ENCODE data around the gene FGD5.

The FGD5 gene, protein sequence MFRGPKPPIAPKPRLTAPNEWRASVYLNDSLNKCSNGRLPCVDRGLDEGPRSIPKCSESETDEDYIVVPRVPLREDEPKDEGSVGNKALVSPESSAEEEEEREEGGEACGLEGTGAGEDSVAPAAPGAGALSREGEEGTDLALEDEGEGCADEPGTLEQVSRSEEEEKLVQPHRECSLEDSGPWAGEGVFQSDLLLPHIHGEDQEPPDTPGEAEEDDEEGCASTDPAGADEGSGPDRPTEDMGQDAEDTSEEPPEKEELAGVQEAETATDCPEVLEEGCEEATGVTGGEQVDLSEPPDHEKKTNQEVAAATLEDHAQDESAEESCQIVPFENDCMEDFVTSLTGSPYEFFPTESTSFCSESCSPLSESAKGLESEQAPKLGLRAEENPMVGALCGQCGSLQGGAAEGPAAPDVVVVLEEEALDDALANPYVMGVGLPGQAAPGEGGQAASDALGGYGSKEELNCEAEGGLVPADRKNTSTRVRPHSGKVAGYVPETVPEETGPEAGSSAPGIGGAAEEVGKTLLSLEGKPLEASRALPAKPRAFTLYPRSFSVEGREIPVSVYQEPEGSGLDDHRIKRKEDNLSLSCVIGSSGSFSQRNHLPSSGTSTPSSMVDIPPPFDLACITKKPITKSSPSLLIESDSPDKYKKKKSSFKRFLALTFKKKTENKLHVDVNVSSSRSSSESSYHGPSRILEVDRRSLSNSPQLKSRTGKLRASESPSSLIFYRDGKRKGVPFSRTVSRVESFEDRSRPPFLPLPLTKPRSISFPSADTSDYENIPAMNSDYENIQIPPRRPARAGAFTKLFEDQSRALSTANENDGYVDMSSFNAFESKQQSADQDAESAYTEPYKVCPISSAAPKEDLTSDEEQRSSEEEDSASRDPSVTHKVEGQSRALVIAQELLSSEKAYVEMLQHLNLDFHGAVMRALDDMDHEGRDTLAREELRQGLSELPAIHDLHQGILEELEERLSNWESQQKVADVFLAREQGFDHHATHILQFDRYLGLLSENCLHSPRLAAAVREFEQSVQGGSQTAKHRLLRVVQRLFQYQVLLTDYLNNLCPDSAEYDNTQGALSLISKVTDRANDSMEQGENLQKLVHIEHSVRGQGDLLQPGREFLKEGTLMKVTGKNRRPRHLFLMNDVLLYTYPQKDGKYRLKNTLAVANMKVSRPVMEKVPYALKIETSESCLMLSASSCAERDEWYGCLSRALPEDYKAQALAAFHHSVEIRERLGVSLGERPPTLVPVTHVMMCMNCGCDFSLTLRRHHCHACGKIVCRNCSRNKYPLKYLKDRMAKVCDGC (N-terminal part only)
- total RNA-seq: 0 reads per million in 4 donors

DNA sequence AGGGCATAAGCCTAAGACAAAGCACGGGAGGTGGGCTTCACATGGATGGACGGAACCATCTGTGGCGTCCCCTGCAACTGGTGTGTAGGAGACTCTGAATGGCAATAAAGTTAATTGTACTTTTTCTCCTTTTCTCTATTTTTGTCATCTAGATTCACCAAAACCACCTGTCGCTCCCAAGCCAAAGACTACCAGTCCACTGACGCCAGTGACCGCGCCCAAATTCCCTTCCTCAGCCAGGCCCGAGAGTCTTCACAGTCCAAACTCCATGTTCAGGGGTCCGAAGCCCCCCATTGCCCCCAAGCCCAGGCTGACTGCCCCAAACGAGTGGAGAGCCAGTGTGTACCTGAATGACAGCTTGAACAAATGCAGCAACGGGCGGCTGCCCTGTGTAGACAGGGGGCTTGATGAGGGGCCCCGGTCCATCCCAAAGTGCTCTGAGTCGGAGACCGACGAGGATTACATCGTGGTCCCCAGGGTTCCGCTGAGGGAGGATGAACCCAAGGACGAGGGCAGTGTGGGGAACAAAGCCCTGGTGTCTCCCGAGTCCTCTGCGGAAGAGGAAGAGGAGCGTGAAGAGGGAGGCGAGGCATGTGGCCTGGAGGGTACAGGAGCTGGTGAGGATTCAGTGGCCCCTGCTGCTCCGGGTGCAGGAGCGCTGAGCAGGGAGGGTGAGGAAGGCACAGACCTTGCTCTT, at the start of gene FGD5:
Gene FGD5 (plus strand): TSS at position 159 of the 697 bp plus-strand sequence. CDS start 110 bp downstream, at position 269.
- no peak for DNase-seq

DNA sequence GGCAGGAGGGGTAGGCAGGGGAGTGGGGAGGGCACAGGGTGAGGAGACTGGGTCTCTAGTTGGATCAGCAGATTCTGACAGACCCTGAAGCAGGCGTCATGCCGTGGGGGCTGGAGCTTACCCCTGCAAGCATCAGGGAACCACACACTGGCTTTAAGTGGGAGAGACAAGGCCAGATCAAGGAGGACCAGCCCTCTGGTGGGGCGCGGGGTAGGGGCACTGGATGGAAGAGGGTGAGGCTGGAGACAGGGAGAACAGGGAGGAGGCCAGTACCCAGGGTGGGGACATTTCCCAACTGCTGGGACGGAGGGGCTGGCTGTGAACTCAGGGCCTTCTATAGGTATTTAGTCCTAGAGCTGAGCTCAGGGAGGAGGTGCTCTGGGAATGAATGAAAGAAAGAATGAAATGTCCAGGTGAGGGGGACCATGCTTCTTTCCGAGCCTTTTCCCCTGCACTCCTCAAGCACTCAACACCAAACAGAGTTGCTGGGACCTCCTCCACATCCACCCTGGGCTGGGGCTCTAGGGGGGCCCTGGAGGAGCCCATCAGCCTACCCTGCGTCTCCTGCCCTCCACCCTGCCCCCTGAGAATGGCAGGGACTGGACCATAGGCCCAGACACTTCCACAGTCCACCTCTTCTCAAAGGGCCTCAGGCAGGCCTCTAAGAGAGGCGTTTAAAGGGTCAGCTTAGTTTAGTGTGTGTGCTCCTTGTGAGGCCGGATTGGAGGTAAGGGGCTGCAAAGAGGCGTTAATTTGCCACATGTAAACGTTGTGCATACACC, 49.0 kb upstream of the FGD5 start:
- no peak for DNase-seq

DNA sequence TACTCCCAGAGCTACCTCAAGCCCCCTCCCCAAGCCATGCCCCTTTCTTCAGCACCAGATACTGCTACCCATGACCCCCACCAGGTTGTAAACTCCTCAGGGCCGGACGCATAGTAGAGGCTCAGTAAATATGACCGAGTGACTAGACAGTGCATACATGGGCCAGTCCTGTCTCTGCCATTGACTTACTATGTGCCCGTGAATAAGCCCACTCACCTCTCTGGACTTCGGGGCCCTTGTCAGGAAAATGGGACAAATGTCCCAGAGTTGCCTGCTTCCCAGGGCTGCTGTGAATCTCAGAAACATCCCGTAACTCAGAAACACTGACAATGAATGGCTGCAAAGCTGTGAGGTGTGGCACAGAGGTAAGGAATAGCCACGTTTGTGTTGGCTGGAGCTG, 48.2 kb upstream of the FGD5 start:
- DNase-seq: no peak

DNA sequence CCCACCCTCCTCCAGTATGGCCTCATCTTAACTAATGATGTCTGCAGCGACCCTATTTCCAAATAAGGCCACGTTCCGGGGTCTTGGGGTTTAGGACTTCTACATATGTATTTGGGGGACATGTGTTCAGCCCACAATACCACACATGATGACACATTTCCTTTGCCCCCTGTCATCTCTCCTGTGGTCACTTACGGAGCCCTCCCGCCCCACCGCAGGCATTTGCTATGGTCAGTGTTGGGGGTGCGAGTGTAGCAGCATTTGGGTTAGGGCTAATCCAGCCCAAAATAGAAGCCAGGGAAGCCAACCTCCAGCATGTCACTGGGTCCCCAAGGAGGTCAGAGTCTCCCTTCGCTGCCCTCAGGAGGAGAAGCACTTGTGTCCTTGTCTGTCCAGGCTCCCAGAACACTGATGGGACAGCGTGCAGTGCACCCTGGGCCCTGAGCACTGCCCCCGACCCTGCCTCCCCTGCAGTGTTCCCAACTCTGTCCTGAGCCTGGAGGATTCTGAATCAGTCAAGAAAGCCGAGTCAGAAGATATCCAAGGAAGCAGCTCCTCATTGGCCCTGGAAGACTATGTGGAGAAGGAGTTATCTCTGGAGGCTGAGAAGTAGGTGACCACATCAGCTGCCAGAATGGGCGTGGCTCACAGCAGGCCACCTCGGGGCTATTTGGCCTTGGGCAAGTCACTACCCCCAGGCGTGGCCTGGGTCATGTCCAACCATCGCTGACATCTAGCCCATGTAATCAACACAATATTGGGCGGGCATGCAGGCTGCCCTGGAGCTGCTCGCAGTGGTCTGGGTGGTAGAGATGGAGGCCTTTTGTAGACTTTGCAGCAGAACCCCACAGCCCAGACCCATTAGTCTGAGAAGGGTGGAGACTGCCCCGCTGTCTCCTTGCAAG, 46.9 kb upstream of the FGD5 start:
- DNase-seq: no peak

DNA sequence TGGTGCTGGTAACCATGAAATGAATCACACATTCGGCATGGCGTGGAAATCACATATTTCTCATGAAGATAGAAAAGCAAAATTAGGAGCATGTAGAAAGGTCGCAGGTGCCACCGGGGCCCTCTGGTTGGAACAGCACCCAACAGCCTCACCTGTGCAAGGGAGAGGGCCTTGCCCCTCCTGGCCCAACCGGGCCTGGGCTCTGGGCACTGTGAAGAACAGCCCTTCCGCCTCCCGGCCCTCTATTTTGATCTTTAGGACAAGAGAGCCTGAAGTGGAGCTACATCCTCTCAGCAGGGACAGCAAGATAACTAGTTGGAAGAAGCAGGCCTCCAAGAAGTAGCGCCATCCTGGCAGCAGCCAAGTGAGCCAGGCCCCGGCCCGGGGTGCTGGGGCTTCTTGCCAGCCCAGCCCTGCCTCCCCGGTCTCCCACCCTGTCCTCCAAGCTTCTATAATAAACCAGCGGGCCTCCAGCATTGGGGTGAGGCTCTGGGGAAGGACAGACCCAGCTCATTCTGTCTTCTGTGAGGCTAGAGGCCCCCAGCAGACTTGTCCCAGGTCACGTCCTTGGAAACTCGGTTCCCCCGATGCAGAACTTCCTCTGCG, 46.1 kb upstream of the FGD5 start:
- DNase-seq: no peak

DNA sequence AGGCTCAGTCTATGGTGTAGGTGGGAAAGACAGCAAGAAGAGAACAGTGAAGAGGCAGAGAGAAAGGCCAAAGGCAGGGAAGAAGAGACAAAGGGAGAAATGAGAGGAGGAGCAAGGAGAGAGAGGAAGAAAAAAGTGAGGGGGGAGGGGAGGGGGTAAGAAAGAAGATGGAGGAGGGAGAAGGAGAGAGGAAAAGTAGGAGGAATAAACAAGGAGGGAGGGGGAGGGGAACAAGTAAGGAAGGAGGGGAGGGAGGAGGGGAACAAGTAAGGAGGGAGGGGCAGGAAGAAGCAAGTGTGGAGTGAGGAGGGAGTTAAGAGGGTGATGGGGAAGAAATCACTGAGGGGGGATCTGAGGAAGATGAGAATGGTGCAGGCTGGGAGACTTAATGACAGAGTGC, 45.5 kb upstream of the FGD5 start:
- DNase-seq: no peak

DNA sequence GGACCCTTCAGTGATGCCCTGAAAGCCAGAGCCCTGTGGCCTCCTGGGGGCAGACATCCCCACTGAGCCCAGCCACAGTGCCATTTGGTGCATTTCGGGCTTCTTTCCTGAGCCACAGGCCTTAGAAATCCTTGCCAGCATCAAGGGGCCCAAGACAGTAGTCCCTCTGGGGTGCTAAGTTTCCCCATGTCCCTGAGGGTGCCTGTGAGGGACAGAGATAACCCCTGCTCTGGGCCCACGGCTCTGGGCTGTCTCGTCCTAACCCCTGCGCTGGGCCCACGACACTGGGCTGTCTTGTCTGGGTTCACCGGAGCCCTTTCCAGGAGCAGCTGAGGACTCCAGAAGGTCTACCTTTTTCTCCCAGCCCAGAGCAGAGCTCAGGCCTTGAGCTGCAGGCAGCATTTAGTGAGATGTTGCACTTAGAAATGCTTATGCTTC, 45.1 kb upstream of the FGD5 start:
- no peak for DNase-seq

DNA sequence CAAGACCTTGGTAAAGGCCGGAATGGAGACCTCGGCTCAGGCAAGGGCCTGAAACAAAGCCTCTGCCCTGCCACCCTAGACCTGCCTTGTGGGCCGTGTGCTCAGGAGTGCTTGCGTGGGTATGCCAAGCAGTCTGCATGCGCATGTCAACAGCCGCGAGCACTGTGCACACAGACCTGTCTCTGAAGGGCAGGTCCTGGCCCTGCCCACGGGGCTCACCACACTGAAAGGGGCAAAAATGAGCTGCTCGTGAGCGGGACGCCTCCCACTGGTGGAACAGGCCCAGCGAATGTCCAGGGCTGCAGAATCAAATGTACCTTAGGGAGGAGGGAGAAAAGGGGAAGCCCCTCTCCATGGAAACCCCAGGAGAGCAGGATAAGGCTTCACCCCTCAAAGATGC, 44.3 kb upstream of the FGD5 start:
- no peak for DNase-seq

DNA sequence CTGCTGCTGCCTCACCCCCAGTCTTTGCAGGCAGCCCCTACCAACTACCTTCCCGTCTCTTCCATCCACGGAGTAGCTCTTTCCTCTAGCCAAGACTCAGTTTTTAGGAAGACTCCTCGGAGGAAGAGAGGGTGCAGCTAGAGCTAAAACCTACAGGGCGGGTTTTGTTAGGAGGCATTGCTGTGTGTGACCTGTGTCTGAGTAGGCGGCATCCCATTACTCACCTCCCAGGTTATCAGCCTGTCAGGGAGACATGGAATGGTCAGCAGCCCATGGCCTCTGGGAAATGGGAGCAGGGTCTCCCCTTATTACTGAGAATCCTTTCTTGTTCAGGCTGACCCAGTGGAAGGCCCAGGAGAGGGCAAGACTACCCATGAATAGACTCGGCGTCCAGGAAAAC, 43.8 kb upstream of the FGD5 start:
- no peak for DNase-seq

DNA sequence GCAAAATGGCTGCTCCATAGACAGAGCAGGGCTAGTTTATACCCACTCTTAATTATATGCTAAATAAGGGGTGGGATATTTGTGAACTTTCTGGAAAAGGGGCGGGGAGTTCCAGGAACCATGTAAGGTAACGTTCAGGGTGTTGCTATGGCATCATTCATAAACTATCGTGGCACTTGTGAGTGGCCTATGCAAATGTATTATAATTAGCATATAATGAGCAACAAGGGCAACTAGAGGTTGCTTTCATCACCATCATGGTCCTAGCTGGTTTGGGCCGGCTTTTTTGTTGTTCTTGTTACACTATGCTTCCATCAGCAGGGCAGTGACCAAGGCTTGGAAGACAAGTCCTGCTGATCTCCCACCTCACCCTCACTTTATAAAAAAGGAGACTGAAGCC, 43.2 kb upstream of the FGD5 start:
- DNase-seq: no peak

DNA sequence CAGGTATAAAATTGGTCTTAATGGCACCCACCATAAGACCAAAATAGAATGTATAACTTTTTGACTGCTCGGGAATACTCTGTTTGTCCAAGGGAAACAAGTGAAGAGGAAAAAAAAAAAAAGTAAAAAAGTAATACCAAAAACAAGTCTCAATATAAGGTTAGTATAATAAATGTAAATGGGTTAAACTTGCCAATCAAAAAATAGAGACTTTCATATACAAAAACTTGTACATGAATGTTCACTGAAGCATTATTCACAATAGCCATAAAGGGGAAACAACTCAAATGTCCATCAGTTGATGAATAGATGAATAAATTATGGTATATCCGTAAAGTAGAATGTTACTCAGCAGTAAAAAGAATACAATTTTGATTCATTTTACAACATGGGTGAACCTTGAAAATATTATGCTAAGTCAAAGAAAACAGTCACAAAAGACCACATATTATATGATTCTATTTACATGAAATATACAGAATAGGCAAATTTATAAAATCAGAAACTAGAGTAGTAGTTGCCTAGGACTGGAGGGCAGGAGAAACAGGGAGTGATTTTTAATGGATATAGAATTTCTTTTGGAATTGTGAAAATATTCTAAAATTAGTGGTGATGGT, 39.6 kb upstream of the FGD5 start:
- no peak for DNase-seq

DNA sequence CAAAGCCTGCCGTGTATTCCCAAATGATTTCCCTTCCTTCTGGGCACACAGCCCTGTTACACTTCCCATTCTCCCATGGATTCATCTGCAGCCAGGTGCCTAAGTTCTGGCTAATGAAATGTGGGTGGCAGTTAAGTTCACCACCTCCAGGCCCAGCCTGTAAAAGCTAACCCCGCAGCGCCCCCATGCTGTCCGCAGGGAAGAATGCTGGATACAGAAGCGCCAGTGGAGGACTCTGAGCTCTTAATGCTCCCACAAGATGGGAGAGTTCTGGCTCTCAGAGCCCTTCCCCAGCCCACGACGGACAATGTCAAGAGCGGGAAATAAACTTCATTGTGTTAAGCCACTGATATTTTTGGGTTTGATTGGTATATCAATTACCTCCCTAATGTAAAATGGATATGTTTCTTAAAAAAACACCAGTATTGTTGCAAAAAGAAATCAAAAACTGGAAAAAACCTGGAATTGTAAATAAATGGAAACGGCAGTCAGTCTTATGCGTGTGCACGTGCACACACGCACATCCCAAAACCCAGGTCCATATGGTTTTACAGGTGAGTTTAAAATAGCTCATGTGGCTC, 37.7 kb upstream of the FGD5 start:
- DNase-seq: peak in 1 of 5 donors; percentile 21

DNA sequence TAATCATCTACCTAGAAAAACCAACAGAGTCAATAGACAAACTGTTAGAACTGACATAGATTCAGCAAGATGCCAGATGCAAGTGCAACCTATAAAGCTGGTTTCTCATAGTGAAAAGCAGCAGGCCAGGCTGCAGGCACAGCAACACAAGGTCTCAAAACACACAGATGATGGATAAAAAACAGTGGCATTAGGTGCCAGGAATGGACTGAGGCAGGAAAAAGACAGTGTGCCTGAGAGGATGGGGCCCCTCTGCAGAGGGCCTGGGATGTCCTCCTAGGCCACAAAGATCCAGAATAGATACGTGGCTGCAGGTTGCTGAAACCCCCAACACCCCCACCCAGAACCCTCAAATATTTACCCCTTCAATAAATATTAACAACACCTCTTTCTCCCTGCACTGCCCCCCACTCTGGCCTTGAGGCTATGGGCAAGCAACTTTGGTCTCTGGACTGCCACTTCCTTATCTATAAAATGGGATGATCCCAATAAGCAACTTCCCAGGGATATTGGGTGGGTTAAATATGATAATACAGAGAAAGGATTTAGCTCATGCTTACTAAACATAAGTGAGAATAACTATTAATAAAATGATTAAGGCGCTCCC, 35.2 kb upstream of the FGD5 start:
- DNase-seq: no peak

DNA sequence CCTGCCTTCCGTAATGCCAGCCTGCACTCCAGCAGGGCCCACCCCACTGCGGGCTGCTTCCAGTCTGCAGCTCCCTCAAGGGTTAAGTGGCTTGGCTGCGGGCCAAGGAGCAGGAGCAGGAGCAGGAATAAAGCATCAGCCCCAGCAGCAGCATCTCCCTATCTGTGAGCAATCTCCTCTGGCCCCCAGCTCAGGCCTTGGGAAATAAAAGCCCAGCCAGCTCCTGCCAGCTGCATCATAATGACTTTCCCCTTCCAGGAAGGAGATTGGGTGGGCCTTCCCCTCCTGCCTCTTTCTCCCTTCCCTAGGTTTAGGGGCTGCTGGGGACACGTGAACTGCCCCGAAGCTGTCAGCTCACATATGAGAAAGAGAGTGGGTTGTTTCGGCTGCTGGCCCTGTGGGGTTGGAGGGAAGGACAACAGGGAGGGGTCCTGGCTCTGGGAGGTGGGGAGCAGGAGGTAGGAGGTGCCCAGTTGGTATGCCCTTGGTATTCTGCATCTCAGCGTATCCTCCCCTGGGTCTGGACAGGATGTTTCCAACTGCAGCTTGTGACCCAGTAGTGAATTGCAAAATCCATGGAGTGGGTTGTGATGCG, 34.6 kb upstream of the FGD5 start:
- no peak for DNase-seq

DNA sequence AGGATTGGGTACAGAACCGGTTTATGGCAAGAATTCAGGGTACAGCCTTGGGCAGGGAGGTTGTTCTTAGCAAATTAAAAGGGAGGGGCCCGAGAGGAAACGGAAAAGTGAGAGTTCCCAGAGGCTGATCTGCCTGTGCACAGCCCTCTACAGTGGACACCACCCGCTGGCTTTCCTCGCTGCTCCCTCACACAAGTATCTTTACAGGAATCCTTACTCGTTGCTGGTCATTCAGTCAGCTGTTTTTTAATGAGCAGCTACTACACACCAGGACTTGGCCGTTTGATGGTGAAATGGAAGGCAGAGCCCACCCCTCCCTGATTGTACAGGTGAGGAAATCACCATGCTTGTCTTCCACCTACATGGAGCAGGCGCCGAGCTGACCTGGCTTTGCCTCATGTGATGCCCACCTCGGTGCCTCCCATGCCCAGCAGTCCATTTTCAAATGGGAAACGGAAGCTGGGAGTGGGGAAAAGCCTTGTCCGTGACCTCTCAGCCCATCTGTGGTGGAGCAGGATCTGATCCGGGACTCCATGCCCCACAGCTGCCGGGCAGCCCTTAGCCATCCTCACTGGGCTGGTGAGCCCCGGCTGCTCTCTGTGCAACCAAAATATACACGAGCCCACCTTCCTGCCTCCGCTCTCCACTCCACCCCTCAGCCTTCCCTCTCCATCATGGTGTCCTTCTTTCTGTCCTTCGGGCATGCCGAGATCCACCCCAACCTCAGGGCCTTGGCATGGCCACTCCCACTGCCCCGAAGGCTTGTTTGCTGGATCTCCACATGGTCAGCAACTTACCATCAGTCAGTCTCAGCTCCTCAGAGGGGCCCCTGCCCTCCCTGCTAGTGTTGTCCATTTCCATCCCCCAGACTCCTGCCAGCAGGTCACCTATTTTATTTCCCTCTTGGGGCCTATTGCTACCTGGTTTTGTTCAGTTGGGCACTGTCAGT, 33.3 kb upstream of the FGD5 start:
- no peak for DNase-seq

DNA sequence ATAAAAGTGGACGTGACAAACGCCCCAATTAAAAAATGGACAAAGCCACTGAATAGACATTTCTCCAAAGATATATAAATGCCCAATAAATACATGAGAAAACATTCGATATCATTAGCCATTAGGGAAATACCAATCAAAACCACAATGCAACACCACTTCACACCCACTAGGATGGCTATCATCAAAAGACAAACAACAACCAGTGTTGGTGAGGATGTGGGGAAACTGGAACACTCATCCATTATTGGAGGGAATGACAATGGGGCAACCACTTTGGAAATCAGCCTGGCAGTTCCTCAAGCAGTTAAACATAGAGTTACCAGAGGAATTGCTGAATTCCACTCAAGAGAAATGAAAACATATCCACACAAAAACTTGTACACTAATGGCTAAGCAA, 32.4 kb upstream of the FGD5 start:
- DNase-seq: no peak

DNA sequence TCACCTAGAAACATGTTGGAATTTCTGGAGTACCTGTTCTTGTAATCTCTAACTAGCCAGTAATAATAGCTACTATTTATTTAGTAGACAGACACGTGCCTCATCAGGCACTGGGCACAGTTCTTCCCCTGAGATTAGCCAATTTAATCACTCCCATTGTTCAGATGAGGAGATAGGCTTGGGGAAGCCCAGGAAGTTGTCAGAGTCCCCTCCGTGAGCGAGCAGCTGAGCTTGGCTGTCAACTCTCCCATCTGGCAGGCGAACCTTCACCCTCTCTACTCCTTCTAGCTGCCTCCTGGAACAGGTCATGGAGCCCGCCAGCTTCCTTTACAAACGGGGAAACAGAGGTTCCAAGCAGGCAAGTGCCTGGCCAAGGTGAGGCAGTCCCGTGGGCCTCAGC, 31.1 kb upstream of the FGD5 start:
- no peak for DNase-seq

All from T-helper 1 cell (primary cell).